Activated CD8-positive, alpha-beta memory T cell treated with anti-CD3 and anti-CD28 coated beads for 4 hours (primary cell): Measurements from ENCODE around the gene TMCO2.
A peak's percentile ranks its signal among the peaks of the same experiment; 100 is the strongest.
"Not testable (repeated sequence)": the region's sequence is repeated elsewhere in the genome, so short reads cannot be mapped to it uniquely, and the experiment has no call there.

Source experiments
- DNase-seq, 2 donors: peaks; one replicate each; pipeline ENCODE4 v3.0.0-alpha.2; 2020; ENCODE audit warnings: low read depth in 2 of 2

TMCO2 gene

GRCh38 chr1:40247655-40248054 lies at the start of gene TMCO2:
TMCO2 (plus strand) TSS chr1:40247937; CDS start chr1:40247994, 57 bp downstream.
- no peak for DNase-seq

GRCh38 chr1:40199126-40199525 lies 48.6 kb upstream of the TMCO2 start:
- no peak for DNase-seq

GRCh38 chr1:40204856-40205255 lies 42.9 kb upstream of the TMCO2 start:
- no peak for DNase-seq

- no peak for DNase-seq
Observed at GRCh38 chr1:40210511-40211204, 37.1 kb upstream of the TMCO2 start.

- DNase-seq: no peak
Observed at GRCh38 chr1:40218333-40218732, 29.4 kb upstream of the TMCO2 start.

GRCh38 chr1:40221471-40221905 lies 26.2 kb upstream of the TMCO2 start:
- not testable (repeated sequence) for DNase-seq

GRCh38 chr1:40221977-40222772 lies 25.6 kb upstream of the TMCO2 start:
- DNase-seq: no peak

- no peak for DNase-seq
Observed at GRCh38 chr1:40224040-40224439, 23.7 kb upstream of the TMCO2 start.

GRCh38 chr1:40226192-40226591 lies 21.5 kb upstream of the TMCO2 start:
- DNase-seq: no peak

GRCh38 chr1:40232444-40232843 lies 15.3 kb upstream of the TMCO2 start:
- peak in 1 of 2 donors; percentile 9 for DNase-seq

- DNase-seq: no peak
Observed at GRCh38 chr1:40239626-40240025, 8.1 kb upstream of the TMCO2 start.

- no peak for DNase-seq
Observed at GRCh38 chr1:40240390-40240789, 7.3 kb upstream of the TMCO2 start.

- no peak for DNase-seq
Observed at GRCh38 chr1:40241362-40241761, 6.4 kb upstream of the TMCO2 start.

- no peak for DNase-seq
Observed at GRCh38 chr1:40243351-40243750, 4.4 kb upstream of the TMCO2 start.

- no peak for DNase-seq
Observed at GRCh38 chr1:40244138-40244744, 3.5 kb upstream of the TMCO2 start.

GRCh38 chr1:40245686-40246085 lies 2.1 kb upstream of the TMCO2 start:
- no peak for DNase-seq

GRCh38 chr1:40248412-40248811 lies 675 bp downstream of the TMCO2 start:
- no peak for DNase-seq

GRCh38 chr1:40251456-40251855 lies 3.7 kb downstream of the TMCO2 start:
- DNase-seq: no peak

GRCh38 chr1:40252601-40253000 lies 4.9 kb downstream of the TMCO2 start:
- no peak for DNase-seq

- DNase-seq: no peak
Observed at GRCh38 chr1:40255231-40255630, 7.5 kb downstream of the TMCO2 start.

- DNase-seq: no peak
Observed at GRCh38 chr1:40256401-40257084, 8.8 kb downstream of the TMCO2 start.

- peak in 1 of 2 donors; percentile 0 for DNase-seq
Observed at GRCh38 chr1:40257313-40257687, 9.6 kb downstream of the TMCO2 start.
